ENCODE results near the gene YARS1.

Gene YARS1

DNA sequence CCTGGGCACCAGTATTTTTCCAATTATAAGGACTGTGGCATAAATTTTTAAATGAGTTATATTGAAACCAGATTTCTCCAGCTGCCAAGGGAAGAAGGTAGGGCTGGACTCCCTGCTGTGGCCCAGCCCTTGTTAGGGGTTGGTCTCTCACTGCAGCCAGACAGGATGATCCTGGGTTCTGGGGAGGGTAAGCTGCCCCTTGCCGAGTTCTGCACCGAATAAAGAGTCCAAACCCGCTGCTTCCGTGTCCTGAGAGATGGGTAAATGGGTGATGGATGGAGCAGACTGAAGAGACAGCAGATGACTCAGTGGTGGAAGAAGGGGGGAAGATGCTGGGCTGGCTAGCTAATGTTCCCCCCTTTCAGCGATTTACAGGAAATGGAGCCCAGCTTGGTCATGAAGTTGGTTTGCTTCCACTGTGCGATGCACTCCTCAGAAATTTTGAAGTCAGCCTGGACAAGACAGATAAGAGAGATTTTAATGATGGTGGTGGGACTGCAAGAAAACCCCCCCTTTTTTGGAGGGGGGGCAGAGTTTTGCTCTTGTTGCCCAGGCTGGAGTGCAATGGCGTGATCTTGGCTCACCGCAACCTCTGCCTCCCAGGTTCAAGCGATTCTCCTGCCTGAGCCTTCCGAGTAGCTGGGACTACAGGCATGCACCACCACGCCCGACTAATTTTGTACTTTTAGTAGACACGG, 41.4 kb downstream of the YARS1 start:
- H3K27me3 ChIP-seq (ENCODE audit: control insufficient read depth, insufficient read depth, low read length): no peaks in the 10 kb centered on the region
- no peak overlapping the region for H3K27ac ChIP-seq (ENCODE audit: low read depth, low read length)
- H3K4me1 ChIP-seq (ENCODE audit: control insufficient read depth, insufficient read depth, low read length): peaks cover 24% of the 10 kb centered on the region
- peaks cover 80% of the 10 kb centered on the region for H3K36me3 ChIP-seq (ENCODE audit: control insufficient read depth, insufficient read depth, low read length)
- H3K9ac ChIP-seq (ENCODE audit: low read length): no peak overlapping the region
- no peaks in the 10 kb centered on the region for H3K9me3 ChIP-seq (ENCODE audit: control insufficient read depth, insufficient read depth, low read depth, low read length)
- no peak overlapping the region for H3K4me3 ChIP-seq (ENCODE audit: low read depth, low read length)

DNA sequence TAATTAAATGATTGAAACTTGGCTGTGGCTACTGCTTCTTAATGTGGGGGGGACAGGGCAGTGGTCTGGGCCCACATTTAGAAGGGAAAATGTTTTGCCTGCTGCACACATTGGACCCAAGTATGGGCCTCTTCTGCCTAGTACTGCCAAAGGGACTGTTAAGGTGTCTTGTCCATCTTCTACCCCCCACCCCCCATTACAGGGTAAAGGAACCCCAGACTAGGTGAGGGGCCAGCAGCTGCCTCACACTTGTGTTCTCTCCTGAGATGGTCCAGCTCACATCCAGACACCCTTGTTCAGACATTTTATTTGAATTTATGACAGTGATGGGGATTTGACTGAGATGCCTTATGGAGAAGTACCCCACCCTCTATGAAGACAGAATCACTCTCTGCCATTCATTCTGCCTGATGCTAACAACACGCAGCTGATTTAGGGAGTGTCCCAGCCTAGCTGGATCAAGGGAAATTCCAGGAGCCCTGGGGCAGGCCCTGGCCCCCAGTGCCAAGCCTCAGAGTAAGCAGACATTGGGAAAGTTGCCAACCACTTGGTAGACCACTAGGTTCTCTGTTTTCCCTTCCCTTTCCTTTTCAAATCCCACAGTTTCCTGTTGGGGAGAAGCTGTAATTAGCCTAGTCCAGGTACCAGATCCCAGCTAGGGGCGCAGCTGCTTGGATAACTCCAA, 42.1 kb downstream of the YARS1 start:
- no peaks in the 10 kb centered on the region for H3K9me3 ChIP-seq (ENCODE audit: control insufficient read depth, insufficient read depth, low read depth, low read length)
- H3K9ac ChIP-seq (ENCODE audit: low read length): no peak overlapping the region
- H3K4me1 ChIP-seq (ENCODE audit: control insufficient read depth, insufficient read depth, low read length): peaks cover 30% of the 10 kb centered on the region
- no peak overlapping the region for H3K27ac ChIP-seq (ENCODE audit: low read depth, low read length)
- no peak overlapping the region for H3K4me3 ChIP-seq (ENCODE audit: low read depth, low read length)
- no peaks in the 10 kb centered on the region for H3K27me3 ChIP-seq (ENCODE audit: control insufficient read depth, insufficient read depth, low read length)
- peaks cover 79% of the 10 kb centered on the region for H3K36me3 ChIP-seq (ENCODE audit: control insufficient read depth, insufficient read depth, low read length)

DNA sequence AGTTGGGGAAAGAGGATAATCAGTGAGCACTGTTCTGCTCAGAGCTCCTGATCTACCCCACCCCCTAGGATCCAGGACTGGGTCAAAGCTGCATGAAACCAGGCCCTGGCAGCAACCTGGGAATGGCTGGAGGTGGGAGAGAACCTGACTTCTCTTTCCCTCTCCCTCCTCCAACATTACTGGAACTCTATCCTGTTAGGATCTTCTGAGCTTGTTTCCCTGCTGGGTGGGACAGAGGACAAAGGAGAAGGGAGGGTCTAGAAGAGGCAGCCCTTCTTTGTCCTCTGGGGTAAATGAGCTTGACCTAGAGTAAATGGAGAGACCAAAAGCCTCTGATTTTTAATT, 42.7 kb downstream of the YARS1 start:
- Histone ChIP-seq H3K9ac (ENCODE audit: low read length) (no peak overlapping the region), H3K36me3 (ENCODE audit: control insufficient read depth, insufficient read depth, low read length) (peaks cover 78% of the 10 kb centered on the region), H3K4me1 (ENCODE audit: control insufficient read depth, insufficient read depth, low read length) (peaks cover 35% of the 10 kb centered on the region), H3K27ac (ENCODE audit: low read depth, low read length) (no peak overlapping the region), H3K9me3 (ENCODE audit: control insufficient read depth, insufficient read depth, low read depth, low read length) (no peaks in the 10 kb centered on the region), H3K27me3 (ENCODE audit: control insufficient read depth, insufficient read depth, low read length) (no peaks in the 10 kb centered on the region), H3K4me3 (ENCODE audit: low read depth, low read length) (no peak overlapping the region)

DNA sequence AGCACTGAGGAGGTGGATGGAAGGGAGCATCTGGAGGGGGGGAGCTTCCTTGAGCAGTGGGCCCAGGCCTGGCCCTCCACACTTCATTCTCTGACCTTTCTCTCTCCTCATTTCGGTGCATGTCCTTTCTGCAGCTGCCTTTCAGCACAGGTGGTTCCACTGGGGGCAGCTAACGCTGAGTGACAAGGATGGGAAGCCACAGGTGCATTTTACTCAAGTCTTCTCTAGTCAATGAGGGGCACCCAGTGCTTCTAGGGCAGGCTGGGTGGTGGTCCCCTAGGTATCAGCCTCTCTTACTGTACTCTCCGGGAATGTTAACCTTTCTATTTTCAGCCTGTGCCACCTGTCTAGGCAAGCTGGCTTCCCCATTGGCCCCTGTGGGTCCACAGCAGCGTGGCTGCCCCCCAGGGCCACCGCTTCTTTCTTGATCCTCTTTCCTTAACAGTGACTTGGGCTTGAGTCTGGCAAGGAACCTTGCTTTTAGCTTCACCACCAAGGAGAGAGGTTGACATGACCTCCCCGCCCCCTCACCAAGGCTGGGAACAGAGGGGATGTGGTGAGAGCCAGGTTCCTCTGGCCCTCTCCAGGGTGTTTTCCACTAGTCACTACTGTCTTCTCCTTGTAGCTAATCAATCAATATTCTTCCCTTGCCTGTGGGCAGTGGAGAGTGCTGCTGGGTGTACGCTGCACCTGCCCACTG, 43.2 kb downstream of the YARS1 start:
- Histone ChIP-seq H3K9me3 (ENCODE audit: control insufficient read depth, insufficient read depth, low read depth, low read length) (no peaks in the 10 kb centered on the region), H3K4me3 (ENCODE audit: low read depth, low read length) (no peak overlapping the region), H3K36me3 (ENCODE audit: control insufficient read depth, insufficient read depth, low read length) (peaks cover 77% of the 10 kb centered on the region), H3K9ac (ENCODE audit: low read length) (no peak overlapping the region), H3K4me1 (ENCODE audit: control insufficient read depth, insufficient read depth, low read length) (peaks cover 38% of the 10 kb centered on the region), H3K27me3 (ENCODE audit: control insufficient read depth, insufficient read depth, low read length) (no peaks in the 10 kb centered on the region), H3K27ac (ENCODE audit: low read depth, low read length) (no peak overlapping the region)

DNA sequence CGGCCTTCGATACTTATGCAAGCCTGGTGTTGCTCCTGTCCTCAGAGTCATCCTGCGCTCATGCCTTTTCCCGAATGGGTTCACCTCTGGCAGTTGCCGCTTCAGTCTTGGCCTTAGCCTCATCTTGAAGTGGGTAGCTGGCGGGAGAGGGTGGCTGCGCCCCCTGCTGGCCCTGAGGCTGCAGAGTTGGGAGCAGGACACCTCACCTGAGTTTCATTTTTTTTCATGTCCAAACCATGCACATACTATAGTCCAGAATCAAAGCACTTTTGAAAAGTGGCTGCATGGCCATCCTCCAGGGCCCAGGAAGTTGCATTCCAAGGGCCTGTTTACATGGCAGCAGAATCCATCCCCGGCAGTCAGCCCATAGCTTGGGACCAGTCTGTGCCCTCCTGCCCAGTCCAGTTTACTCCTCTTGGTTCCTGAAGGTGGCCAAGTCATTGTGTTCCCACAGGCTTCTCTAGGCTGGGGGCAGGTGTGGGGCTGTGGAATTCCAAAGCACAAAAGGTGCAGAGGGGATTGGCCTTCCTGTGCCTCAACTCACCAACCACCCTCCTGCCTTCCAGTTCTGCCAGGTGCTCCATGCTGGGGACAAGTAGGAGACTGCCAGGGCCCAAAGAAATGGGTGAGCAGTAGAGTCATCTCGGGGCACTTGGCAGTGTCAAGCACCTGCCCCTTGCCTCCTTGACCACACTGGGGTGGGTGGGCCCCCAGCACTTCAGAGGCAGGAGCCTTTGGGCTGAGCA, 44.0 kb downstream of the YARS1 start:
- peaks cover 41% of the 10 kb centered on the region for H3K4me1 ChIP-seq (ENCODE audit: control insufficient read depth, insufficient read depth, low read length)
- H3K27ac ChIP-seq (ENCODE audit: low read depth, low read length): no peak overlapping the region
- no peak overlapping the region for H3K4me3 ChIP-seq (ENCODE audit: low read depth, low read length)
- no peaks in the 10 kb centered on the region for H3K27me3 ChIP-seq (ENCODE audit: control insufficient read depth, insufficient read depth, low read length)
- H3K9ac ChIP-seq (ENCODE audit: low read length): no peak overlapping the region
- no peaks in the 10 kb centered on the region for H3K9me3 ChIP-seq (ENCODE audit: control insufficient read depth, insufficient read depth, low read depth, low read length)
- H3K36me3 ChIP-seq (ENCODE audit: control insufficient read depth, insufficient read depth, low read length): peaks cover 78% of the 10 kb centered on the region

DNA sequence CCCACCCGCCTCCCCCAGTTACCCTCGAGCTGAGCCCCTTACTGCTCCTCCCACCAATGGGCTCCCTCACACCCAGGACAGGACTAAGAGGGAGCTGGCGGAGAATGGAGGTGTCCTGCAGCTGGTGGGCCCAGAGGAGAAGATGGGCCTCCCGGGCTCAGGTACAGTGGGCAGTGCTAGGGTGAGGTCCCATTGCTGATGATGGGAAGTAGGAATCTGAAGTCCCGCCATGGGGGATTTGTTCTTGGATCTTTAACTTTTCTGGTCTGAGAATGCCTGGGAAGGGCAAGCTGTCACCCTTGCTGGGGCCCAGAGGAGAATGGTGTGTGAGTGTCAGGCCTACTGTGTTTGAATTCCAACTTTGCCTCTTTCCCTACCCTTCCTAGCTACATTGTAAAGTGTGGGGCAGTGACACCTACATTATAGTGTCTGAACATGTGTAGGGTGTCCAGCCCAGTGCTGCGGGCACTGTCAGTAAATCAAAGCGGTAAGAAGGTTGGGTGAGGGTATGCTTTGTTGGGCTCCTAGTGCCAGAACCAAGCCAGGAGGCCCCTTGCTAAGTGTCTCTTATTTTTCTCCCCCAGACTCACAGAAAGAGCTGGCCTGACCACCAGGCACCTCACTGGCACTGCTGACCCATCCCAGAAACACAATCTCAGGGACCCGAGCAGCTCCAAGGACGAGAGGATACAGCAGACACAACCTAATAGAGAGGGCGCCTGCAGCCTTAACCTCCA, 44.7 kb downstream of the YARS1 start:
- H3K9ac ChIP-seq (ENCODE audit: low read length): no peak overlapping the region
- no peaks in the 10 kb centered on the region for H3K9me3 ChIP-seq (ENCODE audit: control insufficient read depth, insufficient read depth, low read depth, low read length)
- H3K4me3 ChIP-seq (ENCODE audit: low read depth, low read length): no peak overlapping the region
- peaks cover 46% of the 10 kb centered on the region for H3K4me1 ChIP-seq (ENCODE audit: control insufficient read depth, insufficient read depth, low read length)
- H3K36me3 ChIP-seq (ENCODE audit: control insufficient read depth, insufficient read depth, low read length): peaks cover 78% of the 10 kb centered on the region
- H3K27ac ChIP-seq (ENCODE audit: low read depth, low read length): peak overlapping the region; percentile 30; the same call in 1 of the 2 replicates
- H3K27me3 ChIP-seq (ENCODE audit: control insufficient read depth, insufficient read depth, low read length): no peaks in the 10 kb centered on the region

DNA sequence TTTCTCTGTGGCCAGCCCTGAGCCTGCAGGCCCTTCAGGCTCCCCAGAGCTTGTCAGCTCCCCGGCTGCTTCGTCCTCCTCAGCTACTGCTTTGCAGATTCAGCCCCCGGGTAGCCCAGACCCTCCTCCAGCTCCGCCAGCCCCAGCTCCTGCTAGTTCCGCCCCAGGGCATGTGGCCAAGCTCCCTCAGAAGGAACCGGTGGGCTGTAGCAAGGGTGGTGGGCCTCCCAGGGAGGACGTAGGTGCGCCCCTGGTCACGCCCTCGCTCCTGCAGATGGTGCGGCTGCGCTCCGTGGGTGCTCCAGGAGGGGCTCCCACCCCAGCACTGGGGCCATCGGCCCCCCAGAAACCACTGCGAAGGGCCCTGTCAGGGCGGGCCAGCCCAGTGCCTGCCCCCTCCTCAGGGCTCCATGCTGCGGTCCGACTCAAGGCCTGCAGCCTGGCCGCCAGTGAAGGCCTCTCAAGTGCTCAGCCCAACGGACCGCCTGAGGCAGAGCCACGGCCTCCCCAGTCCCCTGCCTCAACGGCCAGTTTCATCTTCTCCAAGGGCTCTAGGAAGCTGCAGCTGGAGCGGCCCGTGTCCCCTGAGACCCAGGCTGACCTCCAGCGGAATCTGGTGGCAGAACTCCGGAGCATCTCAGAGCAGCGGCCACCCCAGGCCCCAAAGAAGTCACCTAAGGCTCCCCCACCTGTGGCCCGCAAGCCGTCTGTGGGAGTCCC, 45.4 kb downstream of the YARS1 start:
- Histone ChIP-seq H3K9ac (ENCODE audit: low read length) (no peak overlapping the region), H3K36me3 (ENCODE audit: control insufficient read depth, insufficient read depth, low read length) (peaks cover 81% of the 10 kb centered on the region)

DNA sequence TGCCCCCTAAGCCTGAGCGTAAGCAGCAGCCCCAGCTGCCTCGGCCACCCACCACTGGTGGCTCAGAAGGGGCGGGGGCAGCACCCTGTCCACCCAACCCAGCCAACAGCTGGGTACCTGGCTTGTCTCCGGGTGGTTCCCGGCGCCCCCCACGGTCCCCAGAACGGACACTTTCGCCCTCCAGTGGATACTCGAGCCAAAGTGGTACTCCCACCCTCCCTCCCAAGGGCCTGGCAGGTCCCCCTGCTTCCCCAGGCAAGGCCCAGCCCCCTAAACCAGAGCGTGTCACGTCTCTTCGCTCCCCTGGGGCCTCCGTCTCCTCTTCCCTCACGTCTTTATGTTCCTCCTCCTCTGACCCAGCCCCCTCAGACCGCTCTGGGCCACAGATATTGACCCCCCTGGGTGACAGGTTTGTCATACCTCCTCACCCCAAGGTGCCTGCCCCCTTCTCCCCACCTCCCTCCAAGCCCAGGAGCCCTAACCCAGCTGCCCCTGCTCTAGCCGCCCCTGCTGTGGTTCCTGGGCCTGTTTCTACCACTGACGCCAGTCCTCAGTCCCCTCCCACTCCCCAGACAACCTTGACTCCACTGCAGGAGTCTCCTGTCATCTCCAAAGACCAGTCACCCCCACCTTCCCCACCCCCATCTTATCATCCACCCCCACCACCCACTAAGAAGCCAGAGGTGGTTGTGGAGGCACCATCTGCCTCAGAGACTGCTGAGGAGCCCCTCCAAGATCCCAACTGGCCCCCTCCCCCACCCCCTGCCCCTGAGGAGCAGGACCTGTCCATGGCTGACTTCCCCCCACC, 46.2 kb downstream of the YARS1 start:
- H3K9me3 ChIP-seq (ENCODE audit: control insufficient read depth, insufficient read depth, low read depth, low read length): no peaks in the 10 kb centered on the region
- no peak overlapping the region for H3K27ac ChIP-seq (ENCODE audit: low read depth, low read length)
- no peaks in the 10 kb centered on the region for H3K27me3 ChIP-seq (ENCODE audit: control insufficient read depth, insufficient read depth, low read length)
- H3K4me3 ChIP-seq (ENCODE audit: low read depth, low read length): no peak overlapping the region
- H3K36me3 ChIP-seq (ENCODE audit: control insufficient read depth, insufficient read depth, low read length): peaks cover 74% of the 10 kb centered on the region
- H3K4me1 ChIP-seq (ENCODE audit: control insufficient read depth, insufficient read depth, low read length): peaks cover 61% of the 10 kb centered on the region
- H3K9ac ChIP-seq (ENCODE audit: low read length): no peak overlapping the region

More for the DNA sequence above, 45.4 kb downstream of the YARS1 start:
- H3K27me3 ChIP-seq (ENCODE audit: control insufficient read depth, insufficient read depth, low read length): no peaks in the 10 kb centered on the region
- H3K4me1 ChIP-seq (ENCODE audit: control insufficient read depth, insufficient read depth, low read length): peaks cover 53% of the 10 kb centered on the region
- no peak overlapping the region for H3K4me3 ChIP-seq (ENCODE audit: low read depth, low read length)
- peak overlapping the region; percentile 30; the same call in 1 of the 2 replicates for H3K27ac ChIP-seq (ENCODE audit: low read depth, low read length)
- no peaks in the 10 kb centered on the region for H3K9me3 ChIP-seq (ENCODE audit: control insufficient read depth, insufficient read depth, low read depth, low read length)

DNA sequence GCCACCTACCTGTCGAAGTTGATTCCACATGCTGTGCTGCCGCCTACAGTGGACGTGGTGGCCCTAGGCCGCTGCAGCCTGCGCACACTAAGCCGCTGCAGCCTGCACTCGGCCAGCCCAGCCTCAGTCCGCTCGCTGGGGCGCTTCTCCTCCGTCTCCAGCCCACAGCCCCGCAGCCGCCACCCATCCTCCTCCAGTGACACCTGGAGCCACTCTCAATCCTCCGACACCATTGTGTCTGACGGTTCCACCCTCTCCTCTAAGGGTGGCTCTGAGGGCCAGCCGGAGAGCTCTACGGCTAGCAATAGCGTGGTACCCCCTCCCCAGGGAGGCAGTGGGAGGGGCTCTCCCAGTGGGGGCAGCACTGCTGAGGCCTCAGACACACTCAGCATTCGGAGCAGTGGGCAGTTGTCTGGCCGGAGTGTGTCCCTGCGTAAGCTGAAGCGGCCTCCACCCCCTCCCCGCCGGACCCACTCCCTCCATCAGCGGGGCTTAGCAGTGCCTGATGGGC, 46.9 kb downstream of the YARS1 start:
- no peaks in the 10 kb centered on the region for H3K27me3 ChIP-seq (ENCODE audit: control insufficient read depth, insufficient read depth, low read length)
- peaks cover 68% of the 10 kb centered on the region for H3K36me3 ChIP-seq (ENCODE audit: control insufficient read depth, insufficient read depth, low read length)
- H3K27ac ChIP-seq (ENCODE audit: low read depth, low read length): no peak overlapping the region
- H3K9me3 ChIP-seq (ENCODE audit: control insufficient read depth, insufficient read depth, low read depth, low read length): no peaks in the 10 kb centered on the region
- H3K4me3 ChIP-seq (ENCODE audit: low read depth, low read length): no peak overlapping the region
- H3K9ac ChIP-seq (ENCODE audit: low read length): no peak overlapping the region
- peaks cover 66% of the 10 kb centered on the region for H3K4me1 ChIP-seq (ENCODE audit: control insufficient read depth, insufficient read depth, low read length)

Data from HUES6 (cell line).